Lower leg skin (tissue), 3 donors: ENCODE data around the gene SLC35F3.

Experiments used
- POLR2A ChIP-seq, 2 donors: fragments of 450-650 bp; IDR thresholded peaks; one replicate each; pipeline ENCODE4 v1.6.1; 2016 to 2017; ENCODE audit warnings: antibody characterized with exemption in 2 of 2, mild to moderate bottlenecking in 1 of 2, moderate library complexity in 1 of 2
- TF ChIP-seq, protein P1 (sequence below), 3 donors: fragments of 450-650 bp; IDR thresholded peaks; one replicate each; pipeline ENCODE4 v1.5.1; 2016; ENCODE audit warnings: antibody characterized with exemption in 3 of 3, mild to moderate bottlenecking in 3 of 3, moderate library complexity in 2 of 3

- TF ChIP-seq, protein P1, sequence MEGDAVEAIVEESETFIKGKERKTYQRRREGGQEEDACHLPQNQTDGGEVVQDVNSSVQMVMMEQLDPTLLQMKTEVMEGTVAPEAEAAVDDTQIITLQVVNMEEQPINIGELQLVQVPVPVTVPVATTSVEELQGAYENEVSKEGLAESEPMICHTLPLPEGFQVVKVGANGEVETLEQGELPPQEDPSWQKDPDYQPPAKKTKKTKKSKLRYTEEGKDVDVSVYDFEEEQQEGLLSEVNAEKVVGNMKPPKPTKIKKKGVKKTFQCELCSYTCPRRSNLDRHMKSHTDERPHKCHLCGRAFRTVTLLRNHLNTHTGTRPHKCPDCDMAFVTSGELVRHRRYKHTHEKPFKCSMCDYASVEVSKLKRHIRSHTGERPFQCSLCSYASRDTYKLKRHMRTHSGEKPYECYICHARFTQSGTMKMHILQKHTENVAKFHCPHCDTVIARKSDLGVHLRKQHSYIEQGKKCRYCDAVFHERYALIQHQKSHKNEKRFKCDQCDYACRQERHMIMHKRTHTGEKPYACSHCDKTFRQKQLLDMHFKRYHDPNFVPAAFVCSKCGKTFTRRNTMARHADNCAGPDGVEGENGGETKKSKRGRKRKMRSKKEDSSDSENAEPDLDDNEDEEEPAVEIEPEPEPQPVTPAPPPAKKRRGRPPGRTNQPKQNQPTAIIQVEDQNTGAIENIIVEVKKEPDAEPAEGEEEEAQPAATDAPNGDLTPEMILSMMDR (IDR thresholded peaks at IDR 0.05): no peak
- TF ChIP-seq POLR2A (IDR thresholded peaks at IDR 0.05): no peak
These were observed 366.7 kb downstream of the SLC35F3 start for GRCh38 chr1:234271243-234271606.
